Erythroblast (primary cell): ENCODE results near the gene SDK2.

Experiments used
- GATA1 ChIP-seq: IDR thresholded peaks from 2 replicates; pipeline ENCODE4 v1.6.1; 2011; ENCODE audit warnings: low read depth, mild to moderate bottlenecking, control low read depth, low read length, moderate library complexity
- POLR2A ChIP-seq: IDR thresholded peaks from 2 replicates; pipeline ENCODE4 v1.6.1; 2011; ENCODE audit warnings: mild to moderate bottlenecking, low read length

GRCh38 chr17:73390221-73390620, 254.0 kb downstream of the SDK2 start:
- TF ChIP-seq POLR2A, result no peak
- TF ChIP-seq GATA1, result no peak
